ENCODE data around the gene XCL2.

- TF ChIP-seq TAF1 (IDR thresholded peaks at IDR 0.05; ENCODE audit: low read depth, low read length) (no peak), POLR2AphosphoS5 (IDR thresholded peaks at IDR 0.05; ENCODE audit: low read depth, low read length) (no peak)
Observed at GRCh38 chr1:168568346-168568745, 24.5 kb upstream of the XCL2 start.
